Activated CD8-positive, alpha-beta memory T cell treated with anti-CD3 and anti-CD28 coated beads, Interleukin-2, amount 50 U/mL, for 1 hour (primary cell): ENCODE results near the gene GJA4.

ENCODE experiments used
- DNase-seq: peaks from one replicate; pipeline ENCODE4 v3.0.0-alpha.2; 2020; ENCODE audit errors: extremely low read depth

Gene GJA4

DNA sequence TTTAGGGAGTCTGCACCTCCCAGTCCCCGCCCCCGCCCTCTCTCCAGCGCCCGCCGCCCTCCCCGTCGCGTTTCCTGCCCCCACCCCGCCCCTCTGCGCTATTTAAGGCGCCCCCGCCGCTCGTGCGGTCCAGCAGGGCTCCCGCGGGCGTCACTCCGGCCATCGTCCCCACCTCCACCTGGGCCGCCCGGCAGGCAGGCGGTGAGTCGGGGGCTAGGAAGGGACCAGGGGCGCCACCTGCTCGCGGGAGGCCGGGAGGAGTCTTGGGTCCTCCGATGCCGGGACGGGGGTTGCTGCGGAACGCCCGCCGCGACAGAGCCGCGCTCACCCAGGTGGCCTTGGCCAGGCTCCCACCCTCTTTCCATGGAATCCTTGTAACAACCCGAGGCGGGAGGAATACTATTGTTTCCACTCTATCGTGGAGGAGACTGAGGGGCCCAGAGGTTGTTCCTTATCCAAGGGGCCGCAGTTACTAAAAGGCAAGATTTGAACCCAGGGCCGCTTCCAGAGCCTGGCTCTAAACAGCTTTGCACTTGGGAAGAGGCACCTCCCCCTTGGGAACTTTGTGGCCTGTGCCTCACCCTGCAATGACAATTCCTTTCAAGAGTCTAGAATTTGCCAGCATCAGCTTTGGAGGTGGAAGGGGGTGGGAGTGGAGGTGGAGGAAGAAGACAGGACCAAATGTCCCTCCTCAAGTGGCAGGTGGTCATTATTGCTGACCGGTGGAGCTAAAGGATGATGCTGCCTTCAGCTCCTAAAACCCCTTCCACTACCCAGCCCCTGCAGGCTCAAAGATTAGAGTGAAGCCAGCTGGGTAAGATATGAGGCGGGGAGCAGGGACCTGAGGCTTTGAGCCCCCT is at the start of gene GJA4:
GJA4 (plus strand) TSS at position 132 of the 860 bp plus-strand sequence. CDS start 1,215 bp downstream, outside the sequence.
- DNase-seq, result no peak

DNA sequence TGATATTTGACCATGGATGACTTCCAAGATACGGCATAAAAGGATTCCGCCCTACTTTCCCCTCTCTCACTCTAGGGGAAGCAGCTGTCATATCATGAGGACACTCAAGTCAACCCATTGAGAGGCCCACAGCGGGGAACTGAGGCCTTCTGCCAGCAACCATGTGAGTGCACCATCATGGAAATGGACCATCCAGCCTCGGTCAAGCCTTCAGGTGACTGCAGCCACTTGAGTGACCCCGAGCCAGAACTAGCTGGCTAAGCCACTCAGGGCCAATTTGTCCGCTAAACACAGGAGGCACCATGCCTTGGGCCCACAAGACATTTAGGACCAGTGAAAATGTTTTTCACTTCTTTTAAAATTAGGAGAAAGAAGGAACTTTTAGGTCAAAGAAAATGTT is 49.0 kb upstream of the GJA4 start:
- no peak for DNase-seq

DNA sequence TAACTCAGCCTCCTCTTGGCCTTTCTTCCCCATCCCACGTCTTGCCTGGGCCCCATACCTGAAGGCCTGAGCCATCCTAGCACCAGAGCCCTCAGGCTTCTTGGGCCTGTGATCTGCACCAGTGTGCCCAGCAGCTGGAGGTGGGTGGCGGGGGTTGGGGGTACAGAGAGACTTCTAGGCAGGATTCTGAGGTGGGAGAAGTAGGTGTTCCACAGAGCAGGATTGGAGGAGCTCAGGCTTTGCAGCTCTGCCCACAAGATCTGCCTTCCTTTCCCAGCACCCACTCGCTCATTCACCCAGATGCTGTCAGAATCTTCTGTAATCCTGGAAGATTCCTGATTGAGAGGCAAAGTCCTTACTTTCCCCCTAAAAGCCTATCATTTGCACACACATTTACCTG is 47.9 kb upstream of the GJA4 start:
- DNase-seq, result no peak

DNA sequence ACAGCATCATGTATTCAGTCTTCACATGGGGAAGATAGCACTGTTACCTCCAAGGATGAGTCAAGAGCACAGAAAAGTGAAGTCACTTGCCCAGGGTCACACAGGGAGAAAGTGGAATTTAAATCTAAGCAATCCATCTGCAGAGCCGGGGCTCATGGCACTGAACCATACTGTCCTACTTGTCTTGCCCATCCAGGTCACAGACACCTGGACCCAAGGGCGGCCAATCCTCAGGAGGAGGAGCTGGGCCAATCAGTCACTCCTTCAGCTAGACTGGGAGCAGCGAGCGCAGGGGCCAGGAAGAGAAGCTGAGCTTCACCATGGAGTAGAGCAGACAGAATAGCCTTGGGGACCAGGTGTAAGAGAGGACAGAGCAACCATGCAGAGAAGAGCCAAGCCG is 47.1 kb upstream of the GJA4 start:
- DNase-seq, result no peak

DNA sequence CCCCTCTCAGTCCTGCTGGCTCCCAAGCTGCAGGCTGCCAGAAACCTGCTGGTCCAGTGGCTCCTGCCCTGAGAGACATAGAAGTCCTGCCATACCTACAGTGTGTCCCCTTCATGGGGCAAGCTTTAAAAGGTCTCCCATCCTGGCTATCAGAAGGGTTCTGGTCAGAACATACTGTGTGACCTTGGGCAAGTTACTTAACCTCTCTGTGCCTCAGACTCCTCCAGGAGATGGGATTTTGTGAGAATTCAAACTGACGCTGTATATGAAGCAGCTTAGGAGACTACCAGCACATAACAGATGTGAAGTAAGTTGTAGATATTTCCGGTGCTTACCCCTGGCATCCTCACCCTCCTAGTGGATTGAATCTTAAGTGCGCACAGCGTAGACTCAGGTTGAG is 46.7 kb upstream of the GJA4 start:
- no peak for DNase-seq

DNA sequence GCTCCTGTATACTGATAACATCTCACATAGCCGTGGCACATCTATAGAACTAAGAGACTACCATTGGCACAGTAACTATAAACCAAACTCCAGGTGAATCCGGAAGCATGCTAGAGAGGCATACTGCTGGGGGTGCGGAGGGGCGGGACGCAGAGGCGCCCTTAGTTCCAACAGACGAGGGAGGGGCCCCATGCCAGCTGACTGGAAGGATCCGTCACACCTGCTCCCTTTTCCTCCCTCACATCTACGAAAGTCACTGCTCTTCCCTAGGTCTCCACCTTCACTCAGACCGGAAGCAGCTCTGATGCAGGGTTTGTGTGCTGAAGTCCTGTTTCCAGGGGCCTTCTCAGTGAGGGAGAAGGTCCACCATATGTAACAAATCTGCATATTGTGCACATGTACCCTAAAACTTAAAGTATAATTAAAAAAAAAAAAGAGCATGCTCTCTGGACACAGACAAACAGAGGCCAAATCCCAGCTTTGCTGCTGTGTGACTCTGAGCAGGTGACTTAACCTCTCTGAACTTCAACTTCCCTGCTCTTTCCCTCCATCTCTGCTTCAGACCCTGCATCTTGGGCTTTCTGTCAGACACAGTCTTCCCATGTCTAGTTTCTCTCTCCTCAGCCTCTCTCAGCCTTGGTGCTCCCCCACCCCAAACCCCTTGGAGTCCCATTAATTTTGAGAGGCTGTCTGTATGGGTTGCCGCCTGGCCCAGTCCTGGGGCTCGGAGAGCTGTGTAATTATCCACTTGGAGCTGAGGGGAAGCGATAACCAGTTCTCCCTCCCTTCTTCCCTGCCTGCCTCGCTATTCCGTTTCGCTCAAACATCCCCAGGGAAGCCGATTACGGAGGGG is 45.8 kb upstream of the GJA4 start:
- no peak for DNase-seq

DNA sequence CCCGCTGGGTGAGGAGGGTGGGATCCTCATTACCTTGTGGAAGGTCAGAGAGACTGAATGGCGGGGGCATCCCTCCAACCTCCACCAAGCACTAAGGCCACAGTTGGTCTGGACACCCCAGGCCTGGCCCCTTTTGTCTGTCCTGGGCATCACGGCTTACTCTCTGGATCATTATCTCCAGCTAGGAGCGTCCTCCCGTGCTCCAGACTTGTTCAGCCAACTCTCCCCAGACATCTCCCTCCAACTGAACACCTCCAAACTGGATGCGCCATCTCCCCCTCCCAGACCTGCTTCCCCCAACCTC is 45.2 kb upstream of the GJA4 start:
- DNase-seq, result no peak

DNA sequence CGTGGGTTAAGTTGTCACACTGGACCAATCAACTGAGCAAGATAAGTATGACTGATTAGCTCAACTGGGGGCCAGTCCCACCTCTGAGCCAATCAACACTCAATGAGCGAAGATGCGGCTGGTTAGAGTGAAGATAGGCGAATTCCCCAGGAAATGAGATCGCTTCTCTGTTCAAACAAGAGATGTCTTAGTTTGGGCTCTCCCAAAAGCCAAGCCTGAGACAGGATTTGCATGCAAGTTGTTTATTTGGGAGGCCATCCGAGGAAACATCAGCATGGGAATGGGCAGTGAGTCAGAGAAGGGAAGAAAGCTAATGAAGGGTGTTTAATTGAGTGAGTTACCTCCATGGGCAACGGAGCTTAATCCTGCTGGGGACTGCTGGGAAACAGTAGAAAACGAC is 42.8 kb upstream of the GJA4 start:
- DNase-seq, result no peak

DNA sequence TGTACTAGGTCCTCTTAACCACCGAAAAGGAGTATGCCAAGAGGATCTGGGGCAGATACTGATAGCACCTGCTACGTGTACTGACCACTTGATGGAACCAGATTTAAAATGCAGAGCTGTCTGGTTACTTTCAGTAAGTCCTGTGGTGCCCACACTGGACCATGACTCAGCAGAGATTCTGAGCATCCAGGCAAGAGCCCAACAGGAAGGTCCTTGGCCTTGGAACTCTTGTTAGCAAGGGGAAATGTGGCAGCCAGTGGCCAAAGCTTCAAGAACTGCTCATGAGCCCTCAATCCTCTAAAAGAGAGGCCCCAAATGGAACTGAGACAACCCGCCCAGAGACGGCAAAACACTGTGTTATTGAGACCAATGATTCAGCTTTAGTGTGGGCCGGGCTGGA is 42.2 kb upstream of the GJA4 start:
- no peak for DNase-seq

DNA sequence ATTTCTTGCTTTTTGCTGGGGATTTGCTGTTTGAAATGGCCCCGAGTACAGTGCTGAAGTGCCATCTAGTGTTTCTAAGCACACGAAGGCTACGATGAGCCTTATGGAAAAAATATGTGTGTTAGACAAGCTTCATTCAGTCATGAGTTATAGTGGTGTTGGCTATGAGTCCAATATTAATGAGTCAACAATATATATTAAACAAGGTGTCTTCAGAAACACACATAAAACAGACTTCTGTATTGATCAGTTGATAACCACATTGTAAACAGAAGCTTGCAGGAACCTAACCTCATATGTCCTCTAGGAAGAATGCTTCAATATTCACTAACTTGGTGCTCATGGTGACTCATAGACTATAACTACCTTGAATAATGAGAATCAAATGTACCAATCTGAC is 39.6 kb upstream of the GJA4 start:
- no peak for DNase-seq

DNA sequence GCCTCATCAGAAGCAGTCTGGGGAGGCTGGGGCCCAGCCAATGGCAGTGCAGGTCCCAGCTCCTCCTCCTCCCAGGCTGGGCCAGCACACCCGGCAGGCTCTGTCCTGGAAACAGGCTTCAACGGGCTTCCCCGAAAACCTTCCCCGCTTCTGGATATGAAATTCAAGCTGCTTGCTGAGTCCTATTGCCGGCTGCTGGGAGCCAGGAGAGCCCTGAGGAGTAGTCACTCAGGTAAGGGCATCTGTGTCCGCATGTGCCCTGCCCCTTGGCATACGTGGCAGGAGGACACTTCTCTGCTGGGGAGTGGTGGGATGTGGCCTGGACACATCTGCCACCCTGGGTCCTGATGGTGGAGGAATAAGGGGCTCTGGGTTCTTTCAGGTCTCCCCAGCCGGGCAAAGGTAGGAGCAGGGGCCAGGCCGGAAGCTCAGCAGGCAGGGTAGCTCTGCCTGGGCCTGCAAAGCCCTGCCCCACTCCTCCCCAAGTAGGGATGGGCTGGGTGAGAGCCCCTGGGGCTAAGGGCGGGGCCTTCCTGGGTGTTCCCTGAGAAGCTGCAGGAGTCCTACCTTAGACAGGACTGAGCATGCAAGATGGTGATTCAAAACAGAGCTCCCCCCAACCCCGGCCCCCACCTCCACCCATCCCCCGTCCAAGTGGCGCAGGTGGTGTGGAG is 37.7 kb upstream of the GJA4 start, which contains the start of gene GJB5:
GJB5 (plus strand) TSS at position 84 of the 674 bp plus-strand sequence. CDS start 2,284 bp downstream, outside the sequence.
- no peak for DNase-seq

DNA sequence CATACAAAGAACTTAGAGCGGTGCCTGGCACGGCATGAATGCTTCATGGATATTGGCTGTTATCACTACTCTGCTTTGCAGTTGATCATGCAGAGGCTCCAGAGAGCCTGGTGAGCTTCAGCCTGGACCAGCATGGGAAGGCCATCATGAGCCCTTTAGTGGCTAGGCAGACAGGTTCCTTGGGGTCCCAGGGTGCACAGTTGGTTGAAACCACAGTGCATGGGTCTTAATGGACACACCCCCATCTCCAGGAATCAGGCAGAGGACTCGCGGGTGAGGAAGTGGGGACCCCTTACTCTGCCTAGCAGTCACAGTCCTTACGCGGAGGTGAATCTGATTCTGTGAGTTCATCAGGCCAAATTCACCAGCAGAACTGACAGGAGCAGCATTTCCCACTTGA is 36.8 kb upstream of the GJA4 start:
- DNase-seq, result no peak

DNA sequence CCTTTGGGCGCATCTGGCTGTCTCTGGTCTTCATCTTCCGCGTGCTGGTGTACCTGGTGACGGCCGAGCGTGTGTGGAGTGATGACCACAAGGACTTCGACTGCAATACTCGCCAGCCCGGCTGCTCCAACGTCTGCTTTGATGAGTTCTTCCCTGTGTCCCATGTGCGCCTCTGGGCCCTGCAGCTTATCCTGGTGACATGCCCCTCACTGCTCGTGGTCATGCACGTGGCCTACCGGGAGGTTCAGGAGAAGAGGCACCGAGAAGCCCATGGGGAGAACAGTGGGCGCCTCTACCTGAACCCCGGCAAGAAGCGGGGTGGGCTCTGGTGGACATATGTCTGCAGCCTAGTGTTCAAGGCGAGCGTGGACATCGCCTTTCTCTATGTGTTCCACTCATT is 35.4 kb upstream of the GJA4 start:
- no peak for DNase-seq

DNA sequence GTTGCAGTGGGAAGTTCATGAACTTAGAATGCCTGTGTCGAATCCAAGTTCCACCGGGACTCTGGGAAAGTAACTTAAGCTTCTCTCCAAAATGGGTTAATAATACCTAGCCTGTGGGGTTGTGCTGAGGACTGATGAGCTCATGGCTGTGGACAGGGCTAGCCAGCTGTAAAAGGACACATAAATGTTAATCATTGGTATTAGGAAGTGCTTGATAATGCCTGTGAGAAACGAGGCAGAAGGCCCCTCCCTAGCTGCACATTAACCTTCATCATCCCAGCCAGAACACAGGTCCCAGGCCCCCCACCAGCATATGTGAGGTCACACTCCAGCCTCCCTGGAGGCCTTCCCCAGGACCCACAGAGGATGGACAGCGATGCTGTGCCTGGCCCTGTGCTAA is 34.0 kb upstream of the GJA4 start:
- DNase-seq, result no peak

DNA sequence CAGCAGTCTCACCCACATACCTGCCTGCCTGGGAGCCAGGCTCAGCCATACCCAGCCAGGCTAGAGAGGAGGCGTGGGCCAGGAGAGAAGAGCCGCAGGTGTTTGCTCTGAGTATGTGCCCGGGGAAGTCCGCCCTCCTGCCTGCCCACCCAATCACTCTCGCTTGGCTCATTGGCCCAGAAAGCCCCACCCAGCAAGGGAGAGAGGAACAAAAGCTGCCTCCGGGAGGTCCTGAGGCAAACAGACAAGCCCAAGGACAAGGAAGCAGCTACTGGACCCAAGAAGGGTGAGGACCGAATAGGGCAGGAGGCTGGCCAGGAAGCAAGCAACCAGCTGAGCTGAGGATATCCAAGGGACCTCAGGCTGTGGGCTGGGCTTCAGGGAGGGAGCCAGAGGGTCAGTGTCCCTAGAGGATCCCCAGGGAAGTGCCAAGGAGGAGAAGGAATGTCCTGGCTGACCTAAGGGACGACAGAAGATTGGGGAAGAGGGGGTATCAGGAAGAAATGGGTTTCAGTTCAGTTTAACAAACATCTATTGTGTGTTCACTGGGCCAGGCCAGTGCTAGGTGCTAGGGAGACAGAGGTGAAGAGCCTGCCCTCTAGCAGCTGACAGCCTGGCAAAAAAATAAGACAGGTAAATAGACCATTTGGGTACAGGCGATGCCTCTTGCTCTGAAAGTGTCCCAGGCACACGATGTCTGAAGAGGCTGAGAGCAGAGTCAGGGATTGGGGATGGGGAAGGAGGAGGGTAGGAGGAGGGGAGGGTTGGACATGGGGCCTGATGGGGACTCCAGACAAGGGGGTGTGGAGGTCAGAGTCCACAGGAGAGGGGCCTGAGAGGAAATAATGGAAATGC is 33.1 kb upstream of the GJA4 start, which contains the start of gene GJB4:
GJB4 (plus strand) TSS at position 238 of the 855 bp plus-strand sequence. CDS start 1,515 bp downstream, outside the sequence.
- no peak for DNase-seq

DNA sequence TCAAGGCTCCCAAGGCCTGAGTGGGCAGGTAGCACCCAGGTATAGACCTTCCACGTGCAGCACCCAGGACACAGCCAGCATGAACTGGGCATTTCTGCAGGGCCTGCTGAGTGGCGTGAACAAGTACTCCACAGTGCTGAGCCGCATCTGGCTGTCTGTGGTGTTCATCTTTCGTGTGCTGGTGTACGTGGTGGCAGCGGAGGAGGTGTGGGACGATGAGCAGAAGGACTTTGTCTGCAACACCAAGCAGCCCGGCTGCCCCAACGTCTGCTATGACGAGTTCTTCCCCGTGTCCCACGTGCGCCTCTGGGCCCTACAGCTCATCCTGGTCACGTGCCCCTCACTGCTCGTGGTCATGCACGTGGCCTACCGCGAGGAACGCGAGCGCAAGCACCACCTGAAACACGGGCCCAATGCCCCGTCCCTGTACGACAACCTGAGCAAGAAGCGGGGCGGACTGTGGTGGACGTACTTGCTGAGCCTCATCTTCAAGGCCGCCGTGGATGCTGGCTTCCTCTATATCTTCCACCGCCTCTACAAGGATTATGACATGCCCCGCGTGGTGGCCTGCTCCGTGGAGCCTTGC is 31.5 kb upstream of the GJA4 start:
- DNase-seq, result no peak

DNA sequence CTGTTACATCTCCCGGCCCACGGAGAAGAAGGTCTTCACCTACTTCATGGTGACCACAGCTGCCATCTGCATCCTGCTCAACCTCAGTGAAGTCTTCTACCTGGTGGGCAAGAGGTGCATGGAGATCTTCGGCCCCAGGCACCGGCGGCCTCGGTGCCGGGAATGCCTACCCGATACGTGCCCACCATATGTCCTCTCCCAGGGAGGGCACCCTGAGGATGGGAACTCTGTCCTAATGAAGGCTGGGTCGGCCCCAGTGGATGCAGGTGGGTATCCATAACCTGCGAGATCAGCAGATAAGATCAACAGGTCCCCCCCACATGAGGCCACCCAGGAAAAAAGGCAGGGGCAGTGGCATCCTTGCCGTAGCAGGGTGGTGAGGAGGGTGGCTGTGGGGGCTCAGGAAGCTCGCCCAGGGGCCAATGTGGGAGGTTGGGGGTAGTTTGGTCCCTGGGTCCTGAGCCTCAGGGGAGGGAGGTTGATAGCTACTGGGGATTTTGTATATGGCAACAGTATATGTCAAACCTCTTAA is 31.0 kb upstream of the GJA4 start:
- DNase-seq, result no peak

DNA sequence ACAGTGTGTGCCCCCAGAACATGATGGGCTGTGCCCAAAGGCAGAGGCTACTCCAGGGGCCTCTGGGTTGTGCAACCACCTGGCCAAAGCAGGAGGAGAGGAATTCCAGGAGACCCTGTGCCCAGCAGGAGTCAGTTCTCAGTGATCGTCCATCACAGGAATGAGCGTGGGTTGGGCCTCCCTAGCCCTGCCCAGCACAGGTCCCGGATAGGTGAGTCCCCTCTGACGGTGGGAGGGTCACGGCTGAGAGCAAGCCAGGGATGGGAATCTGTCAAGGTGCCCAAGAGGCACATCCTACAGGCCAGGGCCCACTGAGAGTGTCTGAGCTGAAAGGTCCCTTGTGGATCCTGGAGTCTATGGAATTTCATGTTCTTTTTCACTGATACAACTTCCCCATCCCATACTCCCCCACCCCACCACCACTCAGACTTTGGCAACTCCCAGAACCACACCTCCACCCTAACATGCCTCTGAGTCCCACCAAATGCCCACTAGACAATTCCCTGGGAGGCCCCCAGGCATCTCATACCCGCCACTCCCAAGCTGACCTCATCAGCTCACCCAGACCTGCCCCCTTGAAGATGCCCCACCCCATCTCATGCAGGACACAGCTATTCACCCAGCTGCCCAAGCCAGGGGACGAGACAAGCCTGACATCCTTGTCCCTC is 30.2 kb upstream of the GJA4 start:
- DNase-seq, result no peak

DNA sequence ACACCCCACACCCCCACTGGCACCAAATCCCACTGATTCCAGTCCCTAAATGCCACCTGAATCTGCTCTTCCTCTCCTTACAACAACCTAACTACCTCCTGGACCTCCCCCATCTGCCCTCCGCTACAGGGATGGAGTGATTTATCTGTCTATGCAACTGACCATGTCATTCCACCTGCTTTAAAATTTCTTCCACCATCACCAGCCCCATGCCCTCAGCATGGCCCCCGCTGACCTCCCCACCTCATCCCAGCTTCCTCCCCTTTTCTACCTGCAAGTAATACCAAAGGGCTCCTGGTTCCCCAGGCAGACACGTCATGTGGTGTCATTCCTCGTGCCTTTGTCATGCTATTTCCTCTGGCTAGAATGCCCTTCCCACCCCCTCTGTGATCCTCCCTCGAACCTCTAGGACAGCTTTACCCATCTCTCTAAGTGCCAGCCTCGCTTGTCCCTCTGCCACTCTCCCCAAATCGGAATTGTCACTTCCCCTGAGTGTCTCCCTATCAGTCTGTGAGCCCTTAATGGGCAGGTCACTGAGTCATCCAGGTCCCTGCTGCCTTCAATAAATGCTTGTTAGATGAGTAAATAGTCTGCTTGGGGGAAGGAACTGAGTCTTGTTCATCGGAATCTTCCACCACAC is 29.5 kb upstream of the GJA4 start:
- DNase-seq, result no peak

DNA sequence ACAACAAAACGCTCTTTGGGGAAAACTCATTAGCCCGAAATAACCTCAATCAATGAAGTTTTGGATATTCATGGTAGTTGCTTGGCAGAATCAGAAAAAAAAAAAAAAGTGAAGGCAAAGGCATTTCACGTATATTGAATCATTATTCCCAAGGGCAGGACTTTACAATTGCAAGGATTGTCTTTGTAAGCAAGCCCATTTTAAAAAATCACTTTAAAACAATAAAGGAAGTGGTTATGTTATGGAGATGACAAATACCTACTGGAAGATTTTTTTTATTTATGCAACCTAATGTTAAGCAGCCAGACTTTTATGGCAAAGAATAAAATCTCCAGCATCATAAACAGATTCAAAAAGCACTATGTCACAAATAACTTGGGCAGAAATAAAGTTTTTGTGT is 23.9 kb upstream of the GJA4 start:
- DNase-seq, result no peak
